ENCODE results near the gene LETMD1. TPM values are rescaled to one million over a fixed set of nuclear protein-coding genes. Genes with fewer than 3 reads are reported as not detected.

LETMD1 gene
- total RNA-seq, 1 donor from 2014 or later = 20.8 TPM

DNA sequence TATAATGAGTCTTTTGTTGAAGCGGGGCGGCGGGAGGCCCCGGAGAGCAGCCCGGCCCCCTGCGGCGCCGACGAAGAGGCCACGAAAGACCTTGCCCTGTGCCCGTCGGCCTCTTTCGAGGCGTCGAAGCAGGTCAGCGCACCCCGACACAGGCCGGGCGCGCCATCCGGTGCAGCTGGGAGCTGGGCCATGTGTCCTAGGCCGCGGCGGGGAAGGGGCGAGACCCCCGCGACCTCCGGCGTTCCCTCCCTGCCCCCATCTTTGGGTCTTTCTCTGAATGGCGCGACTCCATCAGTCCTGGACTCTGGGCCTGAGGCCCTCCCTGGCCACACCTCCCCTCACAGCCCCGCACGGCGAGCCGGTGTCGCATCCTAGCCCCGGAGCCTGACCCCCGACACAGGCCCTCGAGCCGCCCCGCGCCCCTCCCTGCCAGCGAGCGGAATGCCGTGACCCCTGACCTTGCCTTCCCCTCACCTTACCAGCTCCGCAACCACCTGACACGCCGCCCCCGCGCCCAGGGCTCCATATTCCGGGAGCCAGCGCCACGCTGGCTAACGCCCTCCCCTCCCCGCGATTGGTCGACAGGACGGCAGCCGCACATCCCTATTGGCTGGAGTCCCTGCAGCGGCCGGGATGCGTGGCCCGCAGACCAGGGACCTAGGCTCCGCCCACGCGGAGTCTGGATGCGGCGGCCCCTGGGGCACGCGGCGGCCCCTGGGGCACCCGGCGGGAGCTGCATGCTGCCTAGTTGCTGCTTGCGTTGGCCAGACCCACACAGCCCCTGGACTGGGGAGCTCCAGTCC lies 22.1 kb upstream of the LETMD1 start, which contains the start of gene SLC11A2:
Gene SLC11A2 (minus strand): TSS at position 549 of the 803 bp plus-strand sequence. CDS start 15,656 bp downstream, outside the sequence.
- DNase-seq (ENCODE audit: low read depth in 2 of 2) = peak; percentile 96 to 97

DNA sequence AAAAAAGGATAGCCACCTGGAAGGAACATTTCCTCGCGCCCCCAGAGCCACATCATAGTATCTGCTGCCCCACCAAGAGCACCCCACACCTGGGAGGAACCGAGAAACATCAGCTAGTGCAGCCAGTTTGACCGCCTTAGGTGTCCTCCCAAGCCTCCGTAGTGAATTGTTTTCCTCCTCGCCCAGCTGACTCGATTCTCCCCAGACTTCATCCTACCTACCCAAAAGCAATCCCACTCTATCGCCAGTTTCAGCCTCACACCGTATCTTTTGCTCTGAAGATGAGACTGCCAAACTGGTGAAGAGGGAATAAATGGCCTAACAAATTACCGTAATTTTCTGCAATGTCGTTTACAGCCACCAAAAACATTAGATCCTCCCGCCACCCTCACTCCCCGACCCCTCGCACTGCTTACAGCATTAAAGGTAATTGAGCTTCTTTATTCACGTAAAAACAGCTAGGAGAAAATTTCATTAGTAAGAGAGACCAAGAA lies 20.7 kb upstream of the LETMD1 start:
- no peak for DNase-seq (ENCODE audit: low read depth in 2 of 2)

DNA sequence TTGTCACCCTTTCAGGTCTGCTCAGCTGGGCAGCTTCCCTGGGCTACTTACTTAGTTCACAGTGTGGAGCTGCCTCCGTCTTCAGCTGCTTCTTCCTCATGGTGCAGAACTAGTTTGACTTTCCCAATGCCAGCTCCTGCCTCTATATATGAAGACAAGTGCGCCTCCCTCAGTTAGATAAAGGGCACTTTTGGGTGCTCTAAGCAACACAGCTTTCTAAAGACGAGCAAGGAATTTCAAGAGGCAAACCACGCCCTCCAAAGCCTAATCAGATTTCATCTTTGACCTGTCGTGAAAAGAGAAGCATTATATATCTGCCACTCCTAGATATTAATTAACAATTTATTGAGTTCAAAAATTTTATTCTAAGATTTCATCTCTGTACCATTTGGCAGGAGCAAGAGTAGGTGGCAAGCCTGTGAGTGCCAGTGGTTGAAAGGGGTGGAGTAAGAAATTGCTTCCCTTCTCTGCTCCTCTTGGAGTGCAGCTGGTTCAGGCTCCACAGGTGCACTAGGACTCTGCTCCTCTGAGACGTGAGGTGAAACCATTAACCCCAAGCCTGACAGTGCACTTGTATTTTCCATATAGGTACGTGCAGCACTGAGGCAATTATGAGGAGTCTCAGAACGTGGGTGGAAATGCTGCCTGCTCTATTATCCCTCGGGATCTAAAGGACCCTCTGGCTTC lies 19.9 kb upstream of the LETMD1 start:
- peak; percentile 47 to 52 for DNase-seq (ENCODE audit: low read depth in 2 of 2)

DNA sequence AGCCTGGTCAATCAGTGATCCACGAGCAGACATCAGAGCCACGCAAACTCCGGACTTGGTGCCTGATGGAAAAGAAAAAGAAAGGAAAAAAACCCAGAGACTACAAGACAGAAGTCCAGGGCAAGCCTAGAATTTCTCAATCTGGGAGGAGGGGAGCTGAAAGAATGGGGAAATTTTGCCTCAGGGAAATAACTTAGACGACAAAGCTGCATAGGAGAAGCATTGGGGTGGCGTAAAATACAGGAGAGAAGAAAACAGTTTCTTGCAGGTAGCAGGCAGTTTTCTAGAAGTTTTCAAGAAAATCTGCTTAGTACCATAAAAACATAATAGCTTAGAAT lies 19.3 kb upstream of the LETMD1 start:
- no peak for DNase-seq (ENCODE audit: low read depth in 2 of 2)

DNA sequence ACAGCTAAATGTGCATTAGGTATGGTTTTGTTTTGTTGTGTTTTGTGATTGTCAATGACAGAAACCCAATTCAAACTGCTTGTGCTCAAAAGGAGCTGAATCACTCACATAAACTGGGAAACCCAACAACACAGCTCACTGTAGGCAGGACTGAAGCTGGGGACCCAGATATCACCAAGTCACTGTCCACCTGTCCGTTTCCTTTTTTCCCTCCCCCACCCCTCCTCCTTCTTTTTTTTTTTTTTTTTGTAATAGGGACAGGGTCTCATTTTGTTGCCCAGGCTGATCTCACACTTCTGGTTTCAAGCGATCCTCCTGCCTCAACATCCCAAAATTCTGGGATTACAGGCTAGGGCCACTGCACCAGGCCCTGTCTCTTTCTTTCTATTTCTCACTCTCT lies 15.1 kb upstream of the LETMD1 start:
- no peak for DNase-seq (ENCODE audit: low read depth in 2 of 2)

DNA sequence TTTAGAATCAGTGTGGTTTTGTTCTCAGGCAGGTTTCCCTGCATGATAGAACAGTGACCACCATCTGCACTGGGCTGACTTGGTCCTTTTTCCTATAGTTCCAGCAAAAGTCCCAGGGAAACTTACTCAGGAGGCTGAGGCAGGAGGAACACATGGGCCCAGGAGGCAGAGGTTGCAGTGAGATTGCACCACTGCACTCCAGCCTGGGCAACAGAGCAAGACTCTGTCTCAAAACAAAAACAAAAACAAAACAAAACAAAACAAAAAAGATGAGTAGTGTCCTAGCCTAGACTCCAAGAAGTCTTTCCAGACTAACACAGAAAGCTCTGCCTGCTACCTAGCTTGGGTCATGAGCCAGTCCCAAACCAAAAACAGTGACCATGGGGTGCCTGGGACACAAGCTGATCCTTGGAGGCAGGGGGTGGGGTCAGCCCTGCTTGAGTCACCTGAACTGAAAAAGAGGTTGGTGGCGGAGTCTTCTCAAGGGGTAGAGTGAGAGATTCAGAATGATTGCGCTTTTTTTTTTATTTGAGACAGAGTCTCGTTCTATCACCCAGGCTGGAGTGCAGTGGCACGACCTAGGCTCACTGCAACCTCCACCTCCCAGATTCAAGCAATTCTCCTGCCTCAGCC lies 14.6 kb upstream of the LETMD1 start:
- no peak for DNase-seq (ENCODE audit: low read depth in 2 of 2)

DNA sequence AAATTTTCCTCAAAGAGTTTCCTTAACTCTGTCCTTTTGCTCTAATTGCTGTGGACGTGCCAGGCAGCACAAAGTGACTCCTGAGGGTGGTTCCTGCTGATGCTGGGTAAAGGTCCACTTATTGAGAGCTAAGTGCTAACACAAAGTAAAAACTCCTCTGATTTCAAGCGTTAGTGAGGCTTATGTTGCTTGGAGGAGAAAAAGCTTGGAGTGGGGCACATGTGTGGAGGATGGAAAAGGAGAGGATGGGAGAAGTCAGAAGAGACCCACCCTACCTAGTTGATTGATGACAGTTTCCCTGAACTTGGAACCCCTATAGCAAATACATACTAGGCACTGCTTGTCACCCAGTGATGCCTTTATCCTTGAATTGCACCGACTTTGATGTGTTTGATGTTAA lies 11.8 kb upstream of the LETMD1 start:
- no peak for DNase-seq (ENCODE audit: low read depth in 2 of 2)

DNA sequence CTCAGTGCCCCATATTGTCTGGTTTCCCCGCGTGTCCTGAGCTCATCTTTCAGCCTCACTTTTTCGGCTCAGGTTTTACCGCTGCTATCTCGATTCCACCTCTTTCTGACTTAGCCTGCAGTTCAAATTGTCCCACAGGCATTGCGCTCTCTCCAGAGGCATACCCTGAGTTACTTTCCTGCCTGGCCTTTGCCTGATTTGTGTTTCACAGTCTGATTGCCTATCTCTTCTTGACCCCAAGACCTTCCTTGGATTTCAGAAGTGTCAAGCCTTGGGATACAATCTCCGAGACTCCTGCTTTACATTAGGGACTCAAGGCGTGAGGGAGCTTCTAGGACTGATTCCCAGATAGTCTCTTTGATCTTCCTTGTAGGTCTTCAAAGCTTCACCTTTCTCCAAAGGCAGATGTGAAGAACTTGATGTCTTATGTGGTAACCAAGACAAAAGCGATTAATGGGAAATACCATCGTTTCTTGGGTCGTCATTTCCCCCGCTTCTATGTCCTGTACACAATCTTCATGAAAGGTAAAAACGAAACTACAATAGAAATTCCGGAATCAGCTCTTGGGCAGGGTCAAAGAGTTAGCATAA lies 629 bp downstream of the LETMD1 start:
- peak; percentile 4 to 69 for DNase-seq (ENCODE audit: low read depth in 2 of 2)

DNA sequence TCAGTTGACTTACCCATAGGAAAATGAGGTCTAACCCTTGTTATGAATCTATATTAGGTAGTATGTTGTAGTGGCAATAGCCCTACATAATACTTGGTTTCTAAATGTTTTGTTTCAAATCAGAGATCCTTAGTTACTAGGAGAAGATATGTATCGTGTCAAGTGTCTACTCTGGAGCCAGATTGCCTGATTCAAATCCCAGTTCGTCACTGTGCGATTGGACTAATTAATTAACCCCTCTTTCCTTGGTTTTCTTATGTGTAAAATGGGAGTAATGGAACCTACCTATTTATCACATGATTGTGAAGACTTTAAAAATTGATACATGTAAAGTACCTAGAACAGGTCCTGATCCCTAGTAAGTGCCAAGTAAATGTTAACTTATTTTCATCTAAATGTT lies 1.4 kb downstream of the LETMD1 start:
- DNase-seq (ENCODE audit: low read depth in 2 of 2) = no peak

DNA sequence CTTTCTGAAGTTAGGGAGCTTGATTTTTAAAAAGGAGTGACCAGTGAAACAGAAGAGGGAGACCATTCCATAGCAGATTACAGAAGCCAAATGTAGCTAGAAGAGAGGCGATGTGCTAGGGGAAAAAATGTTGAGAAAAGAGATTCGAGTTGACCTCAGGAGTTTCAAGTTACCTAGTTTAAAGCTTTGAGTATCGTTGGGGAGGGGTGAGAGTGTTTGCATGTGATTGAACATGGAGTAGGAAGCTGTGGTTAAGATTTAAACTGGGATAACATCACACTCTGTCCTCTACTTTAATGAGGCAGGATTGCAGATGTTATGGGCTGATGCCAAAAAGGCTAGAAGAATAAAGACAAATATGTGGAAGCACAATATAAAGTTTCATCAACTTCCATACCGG lies 3.7 kb downstream of the LETMD1 start:
- no peak for DNase-seq (ENCODE audit: low read depth in 2 of 2)

DNA sequence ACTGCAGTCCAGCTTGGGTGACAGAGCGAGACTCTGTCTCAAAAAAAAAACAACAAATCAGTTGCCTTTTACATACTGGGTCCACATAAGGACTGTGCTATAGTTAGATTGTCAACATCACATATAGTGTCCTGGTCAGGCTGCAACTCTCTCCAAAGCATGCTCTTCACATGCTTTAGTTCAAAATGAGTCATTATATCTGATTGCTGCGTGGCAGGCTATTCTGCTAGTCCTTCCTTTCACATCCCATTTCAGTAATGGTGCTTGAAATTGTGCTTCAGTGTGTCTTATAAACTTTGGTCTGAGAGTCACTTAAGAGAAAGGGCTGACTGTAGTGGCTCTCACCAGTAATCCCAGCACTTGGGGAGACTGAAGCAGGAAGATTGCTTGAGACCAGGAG lies 6.9 kb downstream of the LETMD1 start:
- DNase-seq (ENCODE audit: low read depth in 2 of 2) = no peak

DNA sequence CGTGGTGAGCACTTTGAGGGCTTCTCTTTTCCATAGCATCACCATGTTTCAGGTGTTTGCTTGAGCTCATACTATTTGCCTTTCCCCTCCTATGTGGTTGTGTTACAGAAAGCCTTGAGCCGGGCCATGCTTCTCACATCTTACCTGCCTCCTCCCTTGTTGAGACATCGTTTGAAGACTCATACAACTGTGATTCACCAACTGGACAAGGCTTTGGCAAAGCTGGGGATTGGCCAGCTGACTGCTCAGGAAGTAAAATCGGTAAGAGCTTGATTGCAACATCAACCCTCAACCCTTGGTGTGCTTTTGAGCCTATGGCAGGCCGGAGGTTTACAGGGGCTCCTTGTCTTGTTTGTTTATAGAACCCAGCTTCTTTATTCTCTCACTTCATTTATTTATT lies 8.1 kb downstream of the LETMD1 start:
- DNase-seq (ENCODE audit: low read depth in 2 of 2) = peak in 1 of 2 donors; percentile 36

DNA sequence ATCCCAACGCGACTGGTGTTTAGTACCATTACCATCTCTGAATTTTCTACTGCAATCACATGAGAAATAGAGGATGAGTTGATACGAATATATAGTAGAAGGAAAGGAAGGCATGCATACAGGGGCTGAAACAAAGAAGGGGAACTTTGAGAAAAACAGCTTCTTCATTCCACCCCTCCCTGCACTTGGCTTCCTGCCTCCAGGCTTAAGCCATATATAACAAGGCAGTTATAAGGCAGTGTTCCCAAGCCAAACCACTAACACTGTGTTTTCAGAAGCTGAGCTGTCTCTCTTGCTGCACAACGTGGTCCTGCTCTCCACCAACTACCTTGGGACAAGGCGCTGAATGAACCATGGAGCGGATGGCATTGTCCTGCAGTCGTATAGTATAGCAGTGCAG lies 11.0 kb downstream of the LETMD1 start:
- DNase-seq (ENCODE audit: low read depth in 2 of 2) = no peak

DNA sequence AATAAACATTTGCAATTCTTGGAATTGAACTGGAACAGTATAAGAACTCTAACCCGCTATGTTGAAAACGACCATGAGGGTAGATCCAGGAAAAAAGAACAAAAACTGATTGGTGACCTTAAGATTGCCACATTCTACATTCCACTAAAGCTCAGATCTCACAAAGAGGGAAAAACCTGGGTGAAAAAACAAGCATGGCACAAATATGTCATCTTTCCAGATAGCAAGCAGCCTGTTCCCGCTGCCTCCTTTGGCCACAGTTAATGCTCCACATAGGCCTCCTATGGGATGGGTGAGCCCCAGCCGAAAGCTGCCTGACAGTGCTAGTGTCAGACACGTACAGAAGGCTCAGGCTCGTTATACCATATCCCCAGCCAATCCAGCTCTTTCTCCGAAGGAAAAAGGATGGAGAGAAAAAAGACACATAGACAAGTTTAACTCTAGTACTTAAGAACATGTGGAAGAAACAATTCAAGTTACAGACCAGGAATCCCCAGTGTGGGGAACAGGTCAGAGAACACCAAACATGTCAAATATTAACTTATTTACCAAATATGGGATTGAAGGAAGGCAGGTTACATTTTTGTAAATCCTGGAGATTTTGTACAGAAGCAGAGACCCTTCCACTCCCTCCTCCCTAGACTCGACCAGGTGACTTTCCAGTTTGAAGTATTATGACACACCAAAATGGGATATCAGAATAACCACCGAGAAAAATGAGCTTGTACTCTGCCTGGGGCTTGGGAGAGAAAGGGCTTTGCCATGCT lies 14.7 kb downstream of the LETMD1 start:
- DNase-seq (ENCODE audit: low read depth in 2 of 2) = no peak

DNA sequence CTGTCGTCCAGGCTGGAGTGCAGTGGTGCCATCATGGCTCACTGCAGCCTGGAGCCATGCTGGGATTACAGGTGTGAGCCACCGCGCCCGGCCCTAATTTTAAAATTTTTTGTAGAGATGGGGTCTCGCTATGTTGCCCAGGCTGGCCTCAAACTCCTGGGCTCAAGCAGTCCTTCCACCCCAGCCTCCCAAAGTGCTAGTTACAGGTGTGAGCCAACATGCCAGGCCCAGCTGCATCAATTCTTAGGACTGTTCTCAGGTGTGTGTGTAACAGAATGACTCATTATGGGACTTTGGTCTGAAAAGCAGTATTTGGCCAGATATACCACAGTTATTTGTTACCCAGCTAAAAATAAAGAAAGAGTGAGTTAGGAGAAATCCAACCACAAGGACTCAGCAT lies 17.4 kb downstream of the LETMD1 start:
- DNase-seq (ENCODE audit: low read depth in 2 of 2) = no peak

DNA sequence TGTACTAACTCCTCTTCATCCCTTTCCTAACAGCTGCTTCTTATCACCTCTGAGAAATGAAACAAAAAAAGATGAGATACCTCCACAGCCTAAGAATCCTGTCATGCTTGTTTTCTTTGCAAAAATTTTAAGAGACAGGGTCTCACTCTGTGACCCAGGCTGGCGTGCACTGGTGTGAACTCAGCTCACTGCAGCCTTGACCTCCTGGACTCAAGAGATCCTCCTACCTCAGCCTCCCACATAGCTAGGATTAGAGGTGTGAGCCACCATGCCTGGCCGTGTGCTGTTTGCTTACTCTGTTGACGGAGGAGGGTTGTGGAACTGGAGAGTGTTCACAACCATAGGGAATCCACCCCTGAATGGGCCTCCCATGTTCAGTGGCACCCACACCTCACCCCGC lies 19.1 kb downstream of the LETMD1 start:
- no peak for DNase-seq (ENCODE audit: low read depth in 2 of 2)

DNA sequence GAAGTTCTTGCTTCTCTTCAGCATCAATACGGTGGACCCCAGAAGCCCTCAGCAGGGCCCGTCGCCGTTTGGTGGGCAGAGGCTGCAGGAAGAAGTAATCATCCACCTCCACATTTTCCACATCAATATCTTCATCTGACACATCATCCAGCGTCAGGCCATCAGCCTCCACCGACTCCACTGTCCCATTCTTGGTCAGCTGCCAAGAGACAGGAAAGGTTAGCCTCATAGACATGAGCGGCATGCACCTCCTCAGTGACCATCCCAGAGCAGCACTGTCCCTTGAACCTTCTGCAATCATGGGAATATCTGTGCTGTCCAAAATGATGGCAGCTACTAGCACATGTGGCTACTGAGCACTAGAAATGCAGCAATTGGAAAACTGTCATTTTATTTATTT lies 19.6 kb downstream of the LETMD1 start:
- DNase-seq (ENCODE audit: low read depth in 2 of 2) = no peak

DNA sequence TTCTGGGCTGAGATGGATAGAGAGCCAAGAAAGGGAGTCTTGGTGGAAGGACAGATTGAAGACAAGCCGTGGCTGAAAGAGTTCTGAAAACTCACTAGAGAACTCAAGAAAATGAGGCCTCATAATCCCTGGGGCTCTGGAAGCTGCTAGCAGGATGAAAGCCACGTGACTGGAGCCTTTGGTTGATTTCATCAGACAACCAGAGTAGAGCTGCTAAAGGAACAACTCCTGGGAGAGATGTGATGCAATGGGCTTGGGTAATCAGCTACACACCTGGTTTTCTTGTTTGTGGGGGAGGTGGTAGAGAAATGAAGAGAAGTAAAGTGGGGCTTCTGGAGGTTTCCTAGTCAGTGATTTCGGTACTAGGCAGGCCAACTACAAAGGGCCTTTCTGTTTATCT lies 21.9 kb downstream of the LETMD1 start:
- DNase-seq (ENCODE audit: low read depth in 2 of 2) = no peak

DNA sequence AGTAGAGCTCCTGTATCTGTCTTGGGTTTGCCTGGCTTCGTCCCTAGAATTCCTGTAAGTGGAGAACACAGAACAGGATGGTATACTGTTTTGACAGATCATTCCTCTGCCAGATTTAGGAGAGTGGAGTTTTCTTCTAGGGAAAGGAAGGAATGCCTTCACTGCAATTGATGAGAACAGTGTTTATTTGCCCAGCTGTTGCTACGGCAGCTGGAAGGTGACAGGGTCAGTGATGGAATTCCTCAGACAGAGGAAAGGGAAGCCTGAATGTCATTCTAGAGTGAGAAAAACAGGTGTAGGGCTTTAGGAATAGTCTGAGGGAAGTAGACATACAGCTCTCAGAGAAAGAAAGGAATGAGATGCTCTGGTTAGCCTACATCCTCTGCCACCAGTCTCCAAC lies 23.5 kb downstream of the LETMD1 start:
- peak; percentile 44 to 60 for DNase-seq (ENCODE audit: low read depth in 2 of 2)

DNA sequence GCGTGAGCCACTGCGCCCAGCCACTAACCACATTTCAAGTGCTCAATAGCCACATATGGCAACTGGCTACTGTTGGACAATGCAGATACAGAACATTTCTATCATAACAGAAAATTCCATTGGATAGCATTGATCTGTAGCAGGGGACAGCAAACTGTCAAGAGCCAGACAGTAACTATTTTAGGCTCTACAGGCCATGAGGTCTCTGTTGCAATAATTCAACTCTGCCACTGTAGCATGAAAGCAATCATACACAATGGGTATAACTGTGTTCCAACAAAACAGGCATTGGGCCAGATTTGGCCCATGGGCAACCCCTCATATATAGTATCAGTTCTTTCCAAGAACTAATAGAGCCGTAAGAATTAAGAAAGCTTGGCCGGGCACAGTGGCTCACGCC lies 27.3 kb downstream of the LETMD1 start:
- no peak for DNase-seq (ENCODE audit: low read depth in 2 of 2)

DNA sequence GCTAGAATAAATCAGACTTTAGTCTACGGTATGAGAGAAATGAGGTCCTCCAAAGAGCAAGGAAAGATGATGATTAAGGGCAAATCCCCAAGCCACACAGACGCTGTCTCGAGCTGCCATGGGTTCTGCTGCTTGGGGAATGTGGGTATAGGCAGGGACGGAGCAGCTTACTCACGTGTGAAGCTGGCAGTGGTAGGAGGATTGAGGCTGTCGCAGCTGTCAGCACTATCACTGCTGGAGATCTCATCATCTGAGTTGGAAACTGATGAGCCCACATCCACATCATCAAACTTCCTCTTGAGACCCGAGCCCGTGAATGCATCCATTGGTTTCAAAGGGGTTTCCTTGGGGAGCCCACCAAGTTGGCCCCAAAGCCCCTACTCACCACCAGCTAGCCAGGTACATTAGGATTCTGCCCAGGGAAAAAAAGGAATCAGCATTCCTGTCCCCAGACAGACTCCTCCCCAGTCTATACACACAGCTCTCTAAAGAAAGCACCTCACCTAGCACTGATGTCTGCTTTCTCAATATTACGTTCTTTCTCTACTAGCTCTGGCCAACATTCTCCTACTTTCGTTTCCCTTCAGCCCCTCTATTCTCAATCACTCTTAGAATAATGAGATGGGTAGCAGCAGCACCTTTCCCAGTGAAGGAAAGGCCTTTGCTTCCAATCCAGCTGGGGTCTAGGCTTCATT lies 28.3 kb downstream of the LETMD1 start:
- DNase-seq (ENCODE audit: low read depth in 2 of 2) = no peak
